ENCODE measurements around the gene SRSF3.
"Not testable (repeated sequence)": the region's sequence is repeated elsewhere in the genome, so short reads cannot be mapped to it uniquely, and the experiment has no call there.

SRSF3 gene

GRCh38 chr6:36649086-36649485 is 54.9 kb downstream of the SRSF3 start:
- H3K4me3 ChIP-seq (ENCODE audit: control insufficient read depth, low read depth, low read length): no peak overlapping the region
- no peak for DNase-seq (ENCODE audit: low read depth)
- no peak for TF ChIP-seq CTCF (conservative IDR thresholded peaks at IDR 0.05; ENCODE audit: control insufficient read depth, insufficient read depth, low read depth, low read length)

- H3K4me3 ChIP-seq (ENCODE audit: control insufficient read depth, low read depth, low read length): no peak overlapping the region
- TF ChIP-seq CTCF (conservative IDR thresholded peaks at IDR 0.05; ENCODE audit: control insufficient read depth, insufficient read depth, low read depth, low read length): no peak
- DNase-seq (ENCODE audit: low read depth): no peak
These were observed 55.7 kb downstream of the SRSF3 start for GRCh38 chr6:36649701-36650484.

GRCh38 chr6:36650848-36651478 is 56.8 kb downstream of the SRSF3 start:
- H3K4me3 ChIP-seq (ENCODE audit: control insufficient read depth, low read depth, low read length): no peak overlapping the region
- TF ChIP-seq CTCF (conservative IDR thresholded peaks at IDR 0.05; ENCODE audit: control insufficient read depth, insufficient read depth, low read depth, low read length): no peak
- DNase-seq (ENCODE audit: low read depth): no peak

- TF ChIP-seq CTCF (conservative IDR thresholded peaks at IDR 0.05; ENCODE audit: control insufficient read depth, insufficient read depth, low read depth, low read length): no peak
- H3K4me3 ChIP-seq (ENCODE audit: control insufficient read depth, low read depth, low read length): no peak overlapping the region
- DNase-seq (ENCODE audit: low read depth): no peak
These were observed 57.7 kb downstream of the SRSF3 start for GRCh38 chr6:36651659-36652379.

- H3K4me3 ChIP-seq (ENCODE audit: control insufficient read depth, low read depth, low read length); DNase-seq (ENCODE audit: low read depth): not testable (repeated sequence)
These were observed 60.3 kb downstream of the SRSF3 start for GRCh38 chr6:36654469-36654868.

Data from fibroblast of mammary gland (primary cell).